H1 (cell line): ENCODE results near the gene MPRIP. TPM values are rescaled to one million over a fixed set of nuclear protein-coding genes. Genes with fewer than 3 reads are reported as not detected.

Experiments
- CTCF ChIA-PET: fragments of 300-600 bp; sonication (Branson Sonifier 250); formaldehyde crosslinking; loops from one replicate; lab custom pipeline; 2021; ENCODE audit not compliant: partially characterized antibody; lab: Charles Lee
- POLR2A ChIA-PET: fragments of 300-600 bp; sonication (Branson Sonifier 250); formaldehyde crosslinking; loops from one replicate; lab custom pipeline; 2021; ENCODE audit warnings: inconsistent platforms; ENCODE audit not compliant: partially characterized antibody; lab: Charles Lee
- DNase-seq, 2 experiments: peaks; one replicate each; pipeline versions ENCODE4 v3.0.0 to v3.0.0-alpha.2; 2010 to 2022; ENCODE audit warnings: low spot score in 2 of 2, low read depth in 1 of 2, mixed read lengths in 1 of 2
- FAIRE-seq: peaks from 2 replicates; lab custom pipeline; 2011; peaks lifted over from hg19 to GRCh38; lab: Jason Lieb, UNC
- H2AFZ ChIP-seq: 2 replicates; pipeline ENCODE4 v1.8.1; 2012; ENCODE audit warnings: low read length, inconsistent platforms
- H2AK5ac ChIP-seq: 2 replicates; pipeline ENCODE4 v1.6.1; 2013; ENCODE audit warnings: low read depth, low read length
- H2BK120ac ChIP-seq: replicated peaks from 2 replicates; pipeline ENCODE3; 2013; ENCODE audit warnings: low read depth, low read length, inconsistent platforms
- H2BK12ac ChIP-seq: 2 replicates; pipeline ENCODE4 v1.6.1; 2013; ENCODE audit warnings: low read depth, low read length
- H2BK15ac ChIP-seq: 2 replicates; pipeline ENCODE4 v1.6.1; 2013; ENCODE audit warnings: low read length
- H2BK20ac ChIP-seq: 2 replicates; pipeline ENCODE4 v1.6.1; 2013; ENCODE audit warnings: low read length
- H2BK5ac ChIP-seq: 2 replicates; pipeline ENCODE4 v1.6.1; 2013; ENCODE audit warnings: low read depth, low read length
- H3K14ac ChIP-seq: 2 replicates; pipeline ENCODE4 v1.6.1; 2013; ENCODE audit warnings: inconsistent platforms; ENCODE audit not compliant: insufficient read length
- H3K18ac ChIP-seq: 2 replicates; pipeline ENCODE4 v1.6.1; 2013; ENCODE audit warnings: low read length; ENCODE audit errors: extremely low read depth
- H3K23ac ChIP-seq: 2 replicates; pipeline ENCODE4 v1.6.1; 2013; ENCODE audit warnings: inconsistent platforms; ENCODE audit not compliant: insufficient read length
- H3K23me2 ChIP-seq: 2 replicates; pipeline ENCODE4 v1.6.1; 2013; ENCODE audit warnings: low read depth, low read length
- H3K27ac ChIP-seq: 2 replicates; pipeline ENCODE4 v1.6.1; 2011; ENCODE audit warnings: low read depth, low read length, inconsistent platforms
- H3K27me3 ChIP-seq, 4 experiments: replicated peaks in 1 of 4; 1 replicate in 1 of 4; 2 replicates in 3 of 4; pipeline versions ENCODE4 v1.6.1 to v1.8.1; 2011 to 2013; ENCODE audit warnings: low read length in 3 of 4, mild to moderate bottlenecking in 3 of 4, inconsistent platforms in 2 of 4, mixed read lengths in 2 of 4, moderate library complexity in 1 of 4; ENCODE audit not compliant: control insufficient read depth in 3 of 4, insufficient read depth in 3 of 4; ENCODE audit errors: extremely low read depth in 1 of 4
- H3K36me3 ChIP-seq, 4 experiments: 2 replicates each; pipeline versions ENCODE4 v1.6.1 to v1.8.1; 2011 to 2013; ENCODE audit warnings: mild to moderate bottlenecking in 4 of 4, low read length in 3 of 4, moderate library complexity in 2 of 4, control low read depth in 1 of 4, inconsistent platforms in 1 of 4; ENCODE audit not compliant: insufficient read depth in 4 of 4, control insufficient read depth in 2 of 4
- H3K4ac ChIP-seq: replicated peaks from 2 replicates; pipeline ENCODE3; 2013; ENCODE audit warnings: low read length, low read depth, mixed read lengths, inconsistent platforms; ENCODE audit not compliant: insufficient read length
- H3K4me1 ChIP-seq, 4 experiments: replicated peaks in 1 of 4; 1 replicate in 1 of 4; 2 replicates in 3 of 4; pipeline versions ENCODE4 v1.6.1 to v1.8.1; 2011 to 2013; ENCODE audit warnings: low read length in 3 of 4, inconsistent platforms in 2 of 4, mixed read lengths in 1 of 4; ENCODE audit not compliant: insufficient read depth in 4 of 4, control insufficient read depth in 3 of 4
- H3K4me2 ChIP-seq, 2 experiments: 2 replicates each; pipeline versions ENCODE4 v1.6.1 to v1.8.1; 2011 to 2013; ENCODE audit warnings: low read depth in 2 of 2, low read length in 2 of 2, control low read depth in 1 of 2, inconsistent platforms in 1 of 2, mild to moderate bottlenecking in 1 of 2; ENCODE audit not compliant: insufficient read depth in 1 of 2
- H3K4me3 ChIP-seq, 4 experiments: fragments of 200-600, 300-600 bp in 1 of 4; sonication (generic), shearing (Covaris generic), sonication (Bioruptor Twin) in 1 of 4; 2 replicates each; pipeline versions ENCODE4 v1.5.1 to v1.8.1; 2011 to 2016; ENCODE audit warnings: low read length in 4 of 4, low read depth in 3 of 4, control low read depth in 2 of 4, inconsistent platforms in 2 of 4, mild to moderate bottlenecking in 2 of 4, mixed read lengths in 1 of 4, moderate library complexity in 1 of 4; ENCODE audit not compliant: insufficient read depth in 2 of 4; ENCODE audit errors: extremely low read depth in 1 of 4
- H3K56ac ChIP-seq: replicated peaks from 2 replicates; pipeline ENCODE3; 2013; ENCODE audit warnings: low read depth, mild to moderate bottlenecking, mixed read lengths, low read length, inconsistent platforms; ENCODE audit not compliant: insufficient read length
- H3K79me1 ChIP-seq: 2 replicates; pipeline ENCODE4 v1.6.1; 2013; ENCODE audit warnings: low read depth, low read length, control low read depth
- H3K79me2 ChIP-seq, 2 experiments: 2 replicates each; pipeline versions ENCODE4 v1.6.1 to v1.8.1; 2012 to 2013; ENCODE audit warnings: low read length in 2 of 2, mild to moderate bottlenecking in 2 of 2, inconsistent platforms in 1 of 2; ENCODE audit not compliant: insufficient read depth in 2 of 2, control insufficient read depth in 1 of 2
- H3K9ac ChIP-seq, 4 experiments: replicated peaks in 1 of 4; 1 replicate in 1 of 4; 2 replicates in 3 of 4; pipeline versions ENCODE4 v1.6.1 to v1.8.1; 2011 to 2013; ENCODE audit warnings: low read depth in 3 of 4, low read length in 3 of 4, control low read depth in 2 of 4, mild to moderate bottlenecking in 2 of 4, moderate library complexity in 2 of 4, inconsistent platforms in 1 of 4; ENCODE audit errors: extremely low read depth in 1 of 4
- H3K9me3 ChIP-seq, 2 experiments: 2 replicates each; pipeline versions ENCODE4 v1.6.1 to v1.8.1; 2012 to 2013; ENCODE audit warnings: mild to moderate bottlenecking in 2 of 2, moderate library complexity in 2 of 2, control low read depth in 1 of 2, inconsistent platforms in 1 of 2, low read depth in 1 of 2, low read length in 1 of 2, mixed read lengths in 1 of 2; ENCODE audit not compliant: insufficient read depth in 2 of 2
- H4K20me1 ChIP-seq, 2 experiments: replicated peaks in 1 of 2; 2 replicates each; pipeline versions ENCODE3 to v1.8.1; 2011 to 2013; ENCODE audit warnings: inconsistent platforms in 2 of 2, low read length in 2 of 2, mild to moderate bottlenecking in 1 of 2; ENCODE audit not compliant: insufficient read depth in 2 of 2, control insufficient read depth in 1 of 2
- H4K5ac ChIP-seq: 2 replicates; pipeline ENCODE4 v1.6.1; 2013; ENCODE audit warnings: low read length, low read depth, mixed read lengths, inconsistent platforms; ENCODE audit not compliant: insufficient read length
- H4K8ac ChIP-seq: 2 replicates; pipeline ENCODE4 v1.8.0; 2013; ENCODE audit warnings: mild to moderate bottlenecking, moderate library complexity, low read length, inconsistent platforms; ENCODE audit not compliant: insufficient read depth; ENCODE audit errors: extremely low read depth
- H4K91ac ChIP-seq: replicated peaks from 2 replicates; pipeline ENCODE3; 2013; ENCODE audit warnings: low read length, mixed read lengths, inconsistent platforms; ENCODE audit not compliant: insufficient read length
- BACH1 ChIP-seq: IDR thresholded peaks from 2 replicates; pipeline ENCODE4 v1.6.1; 2012; ENCODE audit warnings: low read length, improper control_type of control experiment
- BRCA1 ChIP-seq: IDR thresholded peaks from 2 replicates; pipeline ENCODE4 v1.6.1; 2012; ENCODE audit warnings: low read depth, low read length, improper control_type of control experiment
- CBX8 ChIP-seq: fragments of 300-800, 300-1000 bp; sonication (generic); IDR thresholded peaks from 2 replicates; pipeline ENCODE4 v1.7.1; 2016; ENCODE audit warnings: low read depth, low read length, borderline replicate concordance
- CREB1 ChIP-seq: IDR thresholded peaks from 2 replicates; pipeline ENCODE4 v1.6.1; 2012; ENCODE audit warnings: inconsistent platforms
- EGR1 ChIP-seq: IDR thresholded peaks from 2 replicates; pipeline ENCODE4 v1.6.1; 2011; ENCODE audit warnings: low read depth, low read length, borderline replicate concordance
- KDM4A ChIP-seq: IDR thresholded peaks from one replicate; pipeline ENCODE4 v1.7.1; 2012; ENCODE audit warnings: low read depth, mild to moderate bottlenecking, moderate library complexity, low read length, inconsistent platforms; ENCODE audit not compliant: severe bottlenecking
- KDM5A ChIP-seq: fragments of 200-600 bp; IDR thresholded peaks from 2 replicates; pipeline ENCODE4 v1.7.1; 2012; ENCODE audit warnings: mild to moderate bottlenecking, low read length, inconsistent platforms, mixed read lengths
- NANOG ChIP-seq: IDR thresholded peaks from 2 replicates; pipeline ENCODE4 v1.6.1; 2011; ENCODE audit warnings: low read length, low read depth, mild to moderate bottlenecking, inconsistent platforms; ENCODE audit not compliant: insufficient read depth, poor library complexity, severe bottlenecking
- RAD21 ChIP-seq, 2 experiments: IDR thresholded peaks in 1 of 2; conservative IDR thresholded peaks in 1 of 2; 2 replicates each; pipeline ENCODE4 v1.6.1; 2011; ENCODE audit warnings: low read depth in 2 of 2, low read length in 2 of 2, improper control_type of control experiment in 1 of 2, inconsistent platforms in 1 of 2, mild to moderate bottlenecking in 1 of 2, moderate library complexity in 1 of 2
- RFX5 ChIP-seq: IDR thresholded peaks from 2 replicates; pipeline ENCODE4 v1.6.1; 2011; ENCODE audit warnings: low read depth, low read length, improper control_type of control experiment, borderline replicate concordance
- RXRA ChIP-seq: IDR thresholded peaks from 2 replicates; pipeline ENCODE4 v1.6.1; 2011; ENCODE audit warnings: low read depth, mild to moderate bottlenecking, low read length, moderate library complexity; ENCODE audit not compliant: insufficient read depth
- TAF7 ChIP-seq: optimal IDR thresholded peaks from 2 replicates; pipeline ENCODE3; 2011; ENCODE audit warnings: low read depth, mild to moderate bottlenecking, inconsistent platforms, low read length, moderate library complexity, borderline replicate concordance
- YY1 ChIP-seq: IDR thresholded peaks from 2 replicates; pipeline ENCODE4 v1.6.1; 2011; ENCODE audit warnings: low read depth, mild to moderate bottlenecking, low read length
- WGBS, 2 experiments: shearing (Covaris generic) in 1 of 2; methylation state at CpG; one replicate each; pipeline versions ENCODE4 v1.1.6 to v1.1.7; 2013 to 2015; ENCODE audit warnings: low lambda C conversion rate in 2 of 2, mixed read lengths in 2 of 2, inconsistent platforms in 1 of 2, low coverage in 1 of 2, missing lambda C conversion rate in 1 of 2; ENCODE audit not compliant: insufficient replicate concordance in 2 of 2, insufficient coverage in 1 of 2, insufficient read length in 1 of 2; ENCODE audit errors: extremely low coverage in 1 of 2, missing lambda C conversion rate in 1 of 2; 5-methylcytosine and 5-hydroxymethylcytosine counted together
- polyA plus RNA-seq, 7 experiments: library from polyadenylated mRNA; depleted of rRNA in 3 of 7; stranded (reverse) in 5 of 7; unstranded in 2 of 7; fragments of >200 nt in 5 of 7; fragments of 200-250 nt in 2 of 7; gene quantifications; 1 replicate in 5 of 7; 2 replicates in 1 of 7; 4 replicates in 1 of 7; pipeline versions ENCODE4 v1.2.1 to v1.2.3, GENCODE V29; 2011 to 2013; ENCODE audit warnings: missing spikeins in 2 of 7, mixed read lengths in 2 of 7
- total RNA-seq: library from RNA; stranded (reverse); fragmentation: NEBNext Ultra II Directional; extraction: Animal tissue kit (Norgen Biotek cat#: 25700); gene quantifications from 2 replicates; pipeline ENCODE4 v1.2.1, GENCODE V29; 2021
- TF ChIP-seq, protein P1 (sequence below): IDR thresholded peaks from 2 replicates; pipeline ENCODE4 v1.6.1; 2011; ENCODE audit warnings: low read depth, mild to moderate bottlenecking, low read length; ENCODE audit not compliant: insufficient read depth

MPRIP gene
- total and polyA plus RNA-seq, 2 of the 8 experiments (the other 6 are each of a cell fraction or from before 2014, with no cell fraction given): 48.6 to 146 TPM

GRCh38 chr17:17039911-17040310, 2.3 kb upstream of the MPRIP start:
- H3K79me2 ChIP-seq: peaks cover under 1 to 20% of the 10 kb centered on the region in 2 experiments
- H3K4me2 ChIP-seq: no peak overlapping the region
- peaks cover 7% of the 10 kb centered on the region for H3K23me2 ChIP-seq
- H2AFZ ChIP-seq: no peak overlapping the region
- DNase-seq (no peak), FAIRE-seq (no peak)
- H3K27ac ChIP-seq: no peak overlapping the region
- H3K23ac ChIP-seq: no peak overlapping the region
- no peak overlapping the region for H3K4me3 ChIP-seq
- no peak overlapping the region for H4K5ac ChIP-seq
- H3K9me3 ChIP-seq: no peaks in the 10 kb centered on the region
- WGBS, 2 experiments: 88% methylated on average over 6 of the region's 6 CpGs; no CpG with 5 or more reads in 1 of the 2 experiments
- H4K8ac ChIP-seq: no peak overlapping the region
- no peak overlapping the region for H2BK5ac ChIP-seq
- H4K91ac ChIP-seq: no peak overlapping the region
- peaks cover 1 to 6% of the 10 kb centered on the region in 2 experiments for H4K20me1 ChIP-seq
- CTCF ChIA-PET: no interaction called here
- H3K18ac ChIP-seq: no peak overlapping the region
- H2BK12ac ChIP-seq: no peak overlapping the region
- peaks cover 3 to 12% (median 7%) of the 10 kb centered on the region in 4 experiments; a peak in 5 of 7 replicates for H3K4me1 ChIP-seq
- no peaks in the 10 kb centered on the region for H3K36me3 ChIP-seq
- 0 out of 2 replicates have a peak, but pooled peaks cover 4% of the 10 kb centered on the region for H3K79me1 ChIP-seq
- H2BK20ac ChIP-seq: no peak overlapping the region
- no peak overlapping the region for H3K4ac ChIP-seq
- H3K14ac ChIP-seq: no peak overlapping the region
- H2BK15ac ChIP-seq: no peak overlapping the region
- peaks cover 0 to 5% (median 3%) of the 10 kb centered on the region in 4 experiments; a peak in 2 of 7 replicates for H3K27me3 ChIP-seq
- no peak overlapping the region for H2BK120ac ChIP-seq
- no peak overlapping the region for H2AK5ac ChIP-seq
- no peak overlapping the region for H3K9ac ChIP-seq
- no peak overlapping the region for H3K56ac ChIP-seq
- POLR2A ChIA-PET: interaction anchor here (0.7 kb wide), 1 partner anchor 20 kb away, joined by 3 read pairs; no protein-coding TSS in a partner anchor
- TF ChIP-seq RXRA (no peak), RFX5 (no peak), TAF7 (no peak), KDM5A (no peak), CBX8 (no peak), YY1 (no peak), BRCA1 (no peak), KDM4A (no peak), EGR1 (no peak), RAD21 (IDR thresholded peaks at IDR 0.05 in 1 of 2, conservative IDR thresholded peaks at IDR 0.05 in 1 of 2; ENCODE audit: low read depth in 2 of 2, low read length in 2 of 2) (no peak), CREB1 (no peak), NANOG (no peak), BACH1 (no peak)
- TF ChIP-seq, protein P1, sequence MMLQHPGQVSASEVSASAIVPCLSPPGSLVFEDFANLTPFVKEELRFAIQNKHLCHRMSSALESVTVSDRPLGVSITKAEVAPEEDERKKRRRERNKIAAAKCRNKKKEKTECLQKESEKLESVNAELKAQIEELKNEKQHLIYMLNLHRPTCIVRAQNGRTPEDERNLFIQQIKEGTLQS: no peak
